Measurements from ENCODE around the gene MYEF2.

MYEF2 gene

GRCh38 chr15:48221885-48222284 is 43.8 kb upstream of the MYEF2 start:
- Histone ChIP-seq H4K20me1 (ENCODE audit: insufficient read depth, low read length) (no peaks in the 10 kb centered on the region), H3K9ac (ENCODE audit: low read length) (no peak overlapping the region)

GRCh38 chr15:48221261-48221660 is 43.2 kb upstream of the MYEF2 start:
- Histone ChIP-seq H2AFZ (ENCODE audit: low read depth, low read length) (no peak overlapping the region), H3K36me3 (replicated peaks; ENCODE audit: low read depth, low read length) (no peaks in the 10 kb centered on the region), H3K9ac (ENCODE audit: low read length) (no peak overlapping the region), H3K4me3 (ENCODE audit: low read length) (no peak overlapping the region), H3K27me3 (ENCODE audit: low read depth, low read length) (peaks cover 29% of the 10 kb centered on the region), H3K4me1 (ENCODE audit: low read length) (no peaks in the 10 kb centered on the region), H3K4me2 (ENCODE audit: low read length) (no peak overlapping the region), H3K9me3 (ENCODE audit: insufficient read depth, low read length) (no peaks in the 10 kb centered on the region), H4K20me1 (ENCODE audit: insufficient read depth, low read length) (no peaks in the 10 kb centered on the region), H3K79me2 (ENCODE audit: low read length) (no peaks in the 10 kb centered on the region), H3K27ac (ENCODE audit: low read length) (no peak overlapping the region)
- TF ChIP-seq, protein P1, sequence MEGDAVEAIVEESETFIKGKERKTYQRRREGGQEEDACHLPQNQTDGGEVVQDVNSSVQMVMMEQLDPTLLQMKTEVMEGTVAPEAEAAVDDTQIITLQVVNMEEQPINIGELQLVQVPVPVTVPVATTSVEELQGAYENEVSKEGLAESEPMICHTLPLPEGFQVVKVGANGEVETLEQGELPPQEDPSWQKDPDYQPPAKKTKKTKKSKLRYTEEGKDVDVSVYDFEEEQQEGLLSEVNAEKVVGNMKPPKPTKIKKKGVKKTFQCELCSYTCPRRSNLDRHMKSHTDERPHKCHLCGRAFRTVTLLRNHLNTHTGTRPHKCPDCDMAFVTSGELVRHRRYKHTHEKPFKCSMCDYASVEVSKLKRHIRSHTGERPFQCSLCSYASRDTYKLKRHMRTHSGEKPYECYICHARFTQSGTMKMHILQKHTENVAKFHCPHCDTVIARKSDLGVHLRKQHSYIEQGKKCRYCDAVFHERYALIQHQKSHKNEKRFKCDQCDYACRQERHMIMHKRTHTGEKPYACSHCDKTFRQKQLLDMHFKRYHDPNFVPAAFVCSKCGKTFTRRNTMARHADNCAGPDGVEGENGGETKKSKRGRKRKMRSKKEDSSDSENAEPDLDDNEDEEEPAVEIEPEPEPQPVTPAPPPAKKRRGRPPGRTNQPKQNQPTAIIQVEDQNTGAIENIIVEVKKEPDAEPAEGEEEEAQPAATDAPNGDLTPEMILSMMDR (IDR thresholded peaks at IDR 0.05; ENCODE audit: low read depth, low read length) = no peak
- no peak for TF ChIP-seq EZH2phosphoT487 (IDR thresholded peaks at IDR 0.05; ENCODE audit: low read depth)

More at GRCh38 chr15:48221885-48222284, 43.8 kb upstream of the MYEF2 start:
- no peaks in the 10 kb centered on the region for H3K79me2 ChIP-seq (ENCODE audit: low read length)
- H3K36me3 ChIP-seq (replicated peaks; ENCODE audit: low read depth, low read length) = no peaks in the 10 kb centered on the region
- no peak overlapping the region for H2AFZ ChIP-seq (ENCODE audit: low read depth, low read length)
- H3K4me1 ChIP-seq (ENCODE audit: low read length) = no peaks in the 10 kb centered on the region
- no peak overlapping the region for H3K4me3 ChIP-seq (ENCODE audit: low read length)
- no peak overlapping the region for H3K27ac ChIP-seq (ENCODE audit: low read length)
- peaks cover 35% of the 10 kb centered on the region for H3K27me3 ChIP-seq (ENCODE audit: low read depth, low read length)
- H3K4me2 ChIP-seq (ENCODE audit: low read length) = no peak overlapping the region
- TF ChIP-seq, protein P1 (IDR thresholded peaks at IDR 0.05; ENCODE audit: low read depth, low read length) = no peak
- no peak for TF ChIP-seq EZH2phosphoT487 (IDR thresholded peaks at IDR 0.05; ENCODE audit: low read depth)
- H3K9me3 ChIP-seq (ENCODE audit: insufficient read depth, low read length) = no peaks in the 10 kb centered on the region

- no peaks in the 10 kb centered on the region for H3K36me3 ChIP-seq (replicated peaks; ENCODE audit: low read depth, low read length)
- H3K9me3 ChIP-seq (ENCODE audit: insufficient read depth, low read length) = no peaks in the 10 kb centered on the region
- H3K79me2 ChIP-seq (ENCODE audit: low read length) = no peaks in the 10 kb centered on the region
- H3K9ac ChIP-seq (ENCODE audit: low read length) = no peak within 1 kb of the TSS
- TF ChIP-seq, protein P1 (IDR thresholded peaks at IDR 0.05; ENCODE audit: low read depth, low read length) = no peak
- no peak for TF ChIP-seq EZH2phosphoT487 (IDR thresholded peaks at IDR 0.05; ENCODE audit: low read depth)
- H3K4me2 ChIP-seq (ENCODE audit: low read length) = no peak within 1 kb of the TSS
- no peaks in the 10 kb centered on the region; the same call in 1 of the 2 replicates for H3K27me3 ChIP-seq (ENCODE audit: low read depth, low read length)
- H3K4me1 ChIP-seq (ENCODE audit: low read length) = no peaks in the 10 kb centered on the region
- H3K27ac ChIP-seq (ENCODE audit: low read length) = no peak within 1 kb of the TSS
- no peak within 1 kb of the TSS for H3K4me3 ChIP-seq (ENCODE audit: low read length)
- H4K20me1 ChIP-seq (ENCODE audit: insufficient read depth, low read length) = no peaks in the 10 kb centered on the region
- no peak within 1 kb of the TSS for H2AFZ ChIP-seq (ENCODE audit: low read depth, low read length)
Observed at GRCh38 chr15:48205981-48206380, 27.9 kb upstream of the MYEF2 start, which contains the start of gene SLC12A1. TSS of gene SLC12A1 (plus strand) at chr15:48206302. CDS start at chr15:48207720, 1,418 bp downstream.

- Histone ChIP-seq H3K9me3 (ENCODE audit: insufficient read depth, low read length) (no peaks in the 10 kb centered on the region), H3K4me3 (ENCODE audit: low read length) (no peak overlapping the region), H3K4me1 (ENCODE audit: low read length) (no peaks in the 10 kb centered on the region), H3K4me2 (ENCODE audit: low read length) (no peak overlapping the region), H2AFZ (ENCODE audit: low read depth, low read length) (no peak overlapping the region), H3K79me2 (ENCODE audit: low read length) (no peaks in the 10 kb centered on the region), H3K9ac (ENCODE audit: low read length) (no peak overlapping the region), H3K27me3 (ENCODE audit: low read depth, low read length) (peaks cover 6% of the 10 kb centered on the region; the same call in 1 of the 2 replicates), H4K20me1 (ENCODE audit: insufficient read depth, low read length) (no peaks in the 10 kb centered on the region), H3K36me3 (replicated peaks; ENCODE audit: low read depth, low read length) (no peaks in the 10 kb centered on the region), H3K27ac (ENCODE audit: low read length) (no peak overlapping the region)
- no peak for TF ChIP-seq EZH2phosphoT487 (IDR thresholded peaks at IDR 0.05; ENCODE audit: low read depth)
- TF ChIP-seq, protein P1 (IDR thresholded peaks at IDR 0.05; ENCODE audit: low read depth, low read length) = no peak
Observed at GRCh38 chr15:48202068-48202467, 24.0 kb upstream of the MYEF2 start.
